ENCODE data around the gene C16orf46. TPM values are rescaled to one million over a fixed set of nuclear protein-coding genes. Genes with fewer than 3 reads are reported as not detected.
A peak's percentile ranks its signal among the peaks of the same experiment; 100 is the strongest.

The C16orf46 gene
- total and polyA plus RNA-seq, 4 donors, result 2.1 to 5.4 (median 3.9) TPM

- WGBS (ENCODE audit: insufficient coverage), result 53% methylated on average over 5 of the region's 10 CpGs
- no peak overlapping the region for H3K27ac ChIP-seq (ENCODE audit: low read depth, low read length)
- peaks cover 20% of the 10 kb centered on the region for H3K36me3 ChIP-seq (ENCODE audit: control insufficient read depth, insufficient read depth, low read length)
- no peaks in the 10 kb centered on the region for H3K9me3 ChIP-seq (ENCODE audit: control insufficient read depth, insufficient read depth, low read length)
- H3K4me3 ChIP-seq (ENCODE audit: low read depth, low read length), result no peak overlapping the region
- no peak for DNase-seq (ENCODE audit: low read depth in 4 of 6, low spot score in 6 of 6)
- H3K27me3 ChIP-seq (ENCODE audit: control insufficient read depth, insufficient read depth, low read length), result no peaks in the 10 kb centered on the region
- H3K4me1 ChIP-seq (ENCODE audit: control insufficient read depth, insufficient read depth, low read length), result no peaks in the 10 kb centered on the region
These were observed 15.0 kb downstream of the C16orf46 start for GRCh38 chr16:81061871-81062608.

DNA sequence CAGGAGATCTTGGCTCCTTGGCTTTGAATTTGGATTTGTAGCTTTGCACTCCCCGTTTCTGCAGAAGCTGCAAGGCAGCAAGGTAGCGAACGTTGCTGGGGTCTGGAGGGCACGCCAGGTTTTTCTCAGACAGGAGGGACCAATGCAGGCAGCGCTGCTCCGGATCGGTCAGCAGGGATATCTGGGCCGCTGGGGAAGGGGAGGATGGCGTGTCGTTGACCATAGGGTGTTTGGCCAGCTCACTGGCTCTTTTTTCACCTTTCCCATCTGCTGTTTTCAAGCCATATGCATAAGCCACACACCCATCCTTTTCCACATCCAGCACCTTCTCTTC is 15.8 kb downstream of the C16orf46 start:
- no peaks in the 10 kb centered on the region for H3K27me3 ChIP-seq (ENCODE audit: control insufficient read depth, insufficient read depth, low read length)
- DNase-seq (ENCODE audit: low read depth in 4 of 6, low spot score in 6 of 6), result no peak
- no peak overlapping the region for H3K27ac ChIP-seq (ENCODE audit: low read depth, low read length)
- 74% methylated on average over 7 of the region's 10 CpGs for WGBS (ENCODE audit: insufficient coverage)
- no peaks in the 10 kb centered on the region for H3K4me1 ChIP-seq (ENCODE audit: control insufficient read depth, insufficient read depth, low read length)
- no peaks in the 10 kb centered on the region for H3K9me3 ChIP-seq (ENCODE audit: control insufficient read depth, insufficient read depth, low read length)
- peaks cover 20% of the 10 kb centered on the region for H3K36me3 ChIP-seq (ENCODE audit: control insufficient read depth, insufficient read depth, low read length)
- no peak overlapping the region for H3K4me3 ChIP-seq (ENCODE audit: low read depth, low read length)

GRCh38 chr16:81060576-81061306 is 16.3 kb downstream of the C16orf46 start:
- Histone ChIP-seq H3K36me3 (ENCODE audit: control insufficient read depth, insufficient read depth, low read length) (peaks cover 20% of the 10 kb centered on the region), H3K27ac (ENCODE audit: low read depth, low read length) (no peak overlapping the region), H3K4me3 (ENCODE audit: low read depth, low read length) (no peak overlapping the region), H3K9me3 (ENCODE audit: control insufficient read depth, insufficient read depth, low read length) (no peaks in the 10 kb centered on the region), H3K27me3 (ENCODE audit: control insufficient read depth, insufficient read depth, low read length) (no peaks in the 10 kb centered on the region), H3K4me1 (ENCODE audit: control insufficient read depth, insufficient read depth, low read length) (no peaks in the 10 kb centered on the region)
- WGBS (ENCODE audit: insufficient coverage), result 69% methylated on average over 12 of the region's 14 CpGs
- DNase-seq (ENCODE audit: low read depth in 4 of 6, low spot score in 6 of 6), result no peak

DNA sequence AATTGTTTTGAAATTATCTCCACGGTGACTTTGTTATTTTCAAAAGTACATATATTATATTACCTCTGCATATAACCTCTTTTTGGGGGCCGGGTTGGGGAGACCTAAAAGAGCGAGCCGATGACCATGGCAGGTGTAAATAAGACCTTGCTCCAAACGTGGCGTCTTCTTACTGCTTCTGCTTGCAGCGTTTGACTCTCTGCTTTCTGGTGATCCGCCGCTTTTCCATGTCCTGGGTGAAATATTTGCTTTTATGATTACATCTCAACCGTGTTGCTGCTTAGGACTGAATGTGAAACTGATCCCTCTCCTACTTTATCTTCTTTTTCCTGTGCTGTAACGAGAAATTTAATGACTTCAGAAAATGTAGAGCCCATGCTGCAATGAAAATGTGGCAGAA is 23.3 kb downstream of the C16orf46 start:
- no peak overlapping the region for H3K4me3 ChIP-seq (ENCODE audit: low read depth, low read length)
- H3K36me3 ChIP-seq (ENCODE audit: control insufficient read depth, insufficient read depth, low read length), result peaks cover 2% of the 10 kb centered on the region
- no peaks in the 10 kb centered on the region for H3K4me1 ChIP-seq (ENCODE audit: control insufficient read depth, insufficient read depth, low read length)
- H3K27ac ChIP-seq (ENCODE audit: low read depth, low read length), result no peak overlapping the region
- H3K27me3 ChIP-seq (ENCODE audit: control insufficient read depth, insufficient read depth, low read length), result no peaks in the 10 kb centered on the region
- peaks cover 8% of the 10 kb centered on the region for H3K9me3 ChIP-seq (ENCODE audit: control insufficient read depth, insufficient read depth, low read length)
- 86% methylated on average over 5 of the region's 11 CpGs for WGBS (ENCODE audit: insufficient coverage)
- DNase-seq (ENCODE audit: low read depth in 4 of 6, low spot score in 6 of 6), result no peak

- H3K4me3 ChIP-seq (ENCODE audit: low read depth, low read length), result no peak overlapping the region
- H3K4me1 ChIP-seq (ENCODE audit: control insufficient read depth, insufficient read depth, low read length), result no peaks in the 10 kb centered on the region
- H3K9me3 ChIP-seq (ENCODE audit: control insufficient read depth, insufficient read depth, low read length), result no peaks in the 10 kb centered on the region
- WGBS (ENCODE audit: insufficient coverage), result 100% methylated on average over 2 of the region's 2 CpGs
- H3K27me3 ChIP-seq (ENCODE audit: control insufficient read depth, insufficient read depth, low read length), result no peaks in the 10 kb centered on the region
- no peak for DNase-seq (ENCODE audit: low read depth in 4 of 6, low spot score in 6 of 6)
- no peak overlapping the region for H3K27ac ChIP-seq (ENCODE audit: low read depth, low read length)
- peaks cover 23% of the 10 kb centered on the region for H3K36me3 ChIP-seq (ENCODE audit: control insufficient read depth, insufficient read depth, low read length)
These were observed 34.2 kb downstream of the C16orf46 start for GRCh38 chr16:81042821-81043220.

DNA sequence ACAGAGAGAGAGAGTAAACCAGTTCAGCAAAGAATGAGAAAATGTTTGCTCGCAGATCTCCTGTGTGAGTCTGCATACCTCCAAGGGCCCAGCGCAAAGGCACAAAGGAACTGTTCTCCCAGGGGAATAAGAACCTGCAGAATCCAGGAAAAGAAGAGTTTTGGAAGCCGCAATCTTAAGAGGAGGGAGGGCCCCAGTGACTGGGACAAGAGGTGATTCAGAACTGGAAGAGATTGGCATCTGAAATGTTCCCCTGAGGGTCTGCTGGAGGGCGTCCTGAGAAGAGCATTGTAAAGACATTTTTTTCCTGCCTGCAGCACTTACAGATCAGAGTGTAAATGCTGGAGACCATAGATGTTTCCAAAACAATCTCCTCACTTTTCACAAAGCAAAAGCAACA is 35.3 kb downstream of the C16orf46 start:
- DNase-seq (ENCODE audit: low read depth in 4 of 6, low spot score in 6 of 6), result no peak
- no peaks in the 10 kb centered on the region for H3K9me3 ChIP-seq (ENCODE audit: control insufficient read depth, insufficient read depth, low read length)
- peaks cover 6% of the 10 kb centered on the region for H3K4me1 ChIP-seq (ENCODE audit: control insufficient read depth, insufficient read depth, low read length)
- 78% methylated on average over 4 of the region's 4 CpGs for WGBS (ENCODE audit: insufficient coverage)
- H3K27me3 ChIP-seq (ENCODE audit: control insufficient read depth, insufficient read depth, low read length), result no peaks in the 10 kb centered on the region
- no peak overlapping the region for H3K27ac ChIP-seq (ENCODE audit: low read depth, low read length)
- no peak overlapping the region for H3K4me3 ChIP-seq (ENCODE audit: low read depth, low read length)
- peaks cover 23% of the 10 kb centered on the region for H3K36me3 ChIP-seq (ENCODE audit: control insufficient read depth, insufficient read depth, low read length)

DNA sequence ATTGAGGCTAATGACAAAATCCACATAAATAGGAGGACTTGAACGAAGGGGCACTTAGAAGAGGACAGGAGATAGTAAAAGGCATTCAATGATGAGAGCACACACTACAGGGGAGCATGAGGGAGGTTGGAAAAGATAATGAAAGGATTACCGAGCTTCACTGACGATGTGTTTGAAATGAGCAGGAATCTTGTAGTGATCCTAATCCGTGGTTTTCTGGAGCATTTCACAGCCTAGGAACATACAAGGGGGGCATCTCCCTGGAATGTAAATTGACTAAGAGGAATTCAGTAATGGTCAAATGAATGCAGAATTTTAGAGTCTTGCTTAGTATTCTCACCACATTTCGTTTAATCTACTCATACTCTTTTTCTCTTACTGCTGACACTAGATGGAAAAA is 36.2 kb downstream of the C16orf46 start:
- H3K4me1 ChIP-seq (ENCODE audit: control insufficient read depth, insufficient read depth, low read length), result peaks cover 6% of the 10 kb centered on the region
- H3K36me3 ChIP-seq (ENCODE audit: control insufficient read depth, insufficient read depth, low read length), result peaks cover 23% of the 10 kb centered on the region
- peak in 1 of 6 donors; percentile 9 for DNase-seq (ENCODE audit: low read depth in 4 of 6, low spot score in 6 of 6)
- WGBS (ENCODE audit: insufficient coverage), result 62% methylated on average over 4 of the region's 5 CpGs
- H3K27me3 ChIP-seq (ENCODE audit: control insufficient read depth, insufficient read depth, low read length), result no peaks in the 10 kb centered on the region
- no peak overlapping the region for H3K4me3 ChIP-seq (ENCODE audit: low read depth, low read length)
- no peak overlapping the region for H3K27ac ChIP-seq (ENCODE audit: low read depth, low read length)
- no peaks in the 10 kb centered on the region for H3K9me3 ChIP-seq (ENCODE audit: control insufficient read depth, insufficient read depth, low read length)

DNA sequence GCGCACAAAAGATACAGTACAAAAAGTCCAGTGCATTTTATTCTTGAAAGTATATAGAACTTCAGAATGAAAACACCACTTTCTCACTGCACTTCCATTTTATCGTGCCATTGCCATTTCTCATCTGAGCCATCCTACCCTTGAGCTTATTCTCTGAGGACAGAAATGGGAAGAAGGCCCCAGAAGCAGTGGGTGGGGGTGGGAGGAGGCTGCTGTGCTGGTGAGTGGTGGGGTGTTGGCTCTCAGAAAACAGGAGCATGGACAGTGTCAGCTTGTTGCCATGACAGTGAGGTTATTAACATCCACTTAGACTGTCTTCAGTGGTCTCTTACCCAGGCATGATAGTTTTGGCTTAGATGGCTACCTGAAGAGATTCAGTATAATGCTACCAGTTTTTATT is 36.9 kb downstream of the C16orf46 start:
- no peak overlapping the region for H3K27ac ChIP-seq (ENCODE audit: low read depth, low read length)
- H3K4me1 ChIP-seq (ENCODE audit: control insufficient read depth, insufficient read depth, low read length), result peaks cover 6% of the 10 kb centered on the region
- no peak for DNase-seq (ENCODE audit: low read depth in 4 of 6, low spot score in 6 of 6)
- no peaks in the 10 kb centered on the region for H3K9me3 ChIP-seq (ENCODE audit: control insufficient read depth, insufficient read depth, low read length)
- H3K27me3 ChIP-seq (ENCODE audit: control insufficient read depth, insufficient read depth, low read length), result no peaks in the 10 kb centered on the region
- H3K4me3 ChIP-seq (ENCODE audit: low read depth, low read length), result no peak overlapping the region
- H3K36me3 ChIP-seq (ENCODE audit: control insufficient read depth, insufficient read depth, low read length), result peaks cover 19% of the 10 kb centered on the region
- WGBS (ENCODE audit: insufficient coverage), result no CpG with 5 or more reads among the region's 2 CpGs

DNA sequence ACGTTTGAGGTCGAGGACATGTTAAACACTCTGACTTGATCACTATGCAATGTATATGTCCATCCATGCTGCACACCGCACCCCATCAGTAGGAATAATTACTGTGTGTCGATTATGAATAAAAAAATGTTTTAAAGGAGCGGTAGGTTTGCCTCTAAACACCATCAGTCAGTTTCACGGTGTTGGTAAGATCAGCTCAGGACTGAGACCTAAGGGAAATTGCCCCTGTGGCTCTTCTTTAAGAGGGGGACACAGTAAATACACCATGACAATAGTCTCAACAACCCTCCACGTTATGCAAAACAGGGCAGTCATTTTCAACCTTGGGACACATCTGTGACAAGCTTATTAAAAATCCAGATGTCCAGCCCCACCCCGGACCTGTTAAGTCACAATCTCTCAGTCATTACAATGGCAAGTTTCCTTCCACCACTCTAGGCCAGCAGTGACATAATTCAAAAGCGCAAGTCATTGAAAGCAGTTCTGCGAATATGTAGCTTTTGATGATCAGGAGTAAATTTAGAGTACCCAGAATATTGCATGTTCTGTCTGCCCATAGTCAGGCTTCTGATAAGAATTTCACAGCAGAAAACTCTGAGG is 40.2 kb downstream of the C16orf46 start:
- Histone ChIP-seq H3K4me3 (ENCODE audit: low read depth, low read length) (peak overlapping the region; percentile 65), H3K36me3 (ENCODE audit: control insufficient read depth, insufficient read depth, low read length) (peaks cover 12% of the 10 kb centered on the region), H3K4me1 (ENCODE audit: control insufficient read depth, insufficient read depth, low read length) (peaks cover 6% of the 10 kb centered on the region), H3K27me3 (ENCODE audit: control insufficient read depth, insufficient read depth, low read length) (no peaks in the 10 kb centered on the region), H3K27ac (ENCODE audit: low read depth, low read length) (no peak overlapping the region), H3K9me3 (ENCODE audit: control insufficient read depth, insufficient read depth, low read length) (no peaks in the 10 kb centered on the region)
- WGBS (ENCODE audit: insufficient coverage), result 24% methylated on average over 4 of the region's 10 CpGs
- peak in 2 of 6 donors; percentile 6 to 7 for DNase-seq (ENCODE audit: low read depth in 4 of 6, low spot score in 6 of 6)

Data from spinal cord (tissue), 10 donors.